A673 (cell line): Measurements from ENCODE around the gene RILP.

Source experiments
- CTCF ChIP-seq: fragments of 300-800, 200-600 bp; sonication (generic); conservative IDR thresholded peaks from 2 replicates; pipeline ENCODE4 v1.5.1; 2017; ENCODE audit warnings: low read depth, mild to moderate bottlenecking, antibody characterized with exemption, low read length, moderate library complexity, mixed read lengths
- EZH2 ChIP-seq: fragments of 200-600 bp; sonication (generic); IDR thresholded peaks from 2 replicates; pipeline ENCODE4 v1.6.1; 2017; ENCODE audit warnings: borderline replicate concordance, low read depth, mild to moderate bottlenecking, mixed read lengths, antibody characterized with exemption, low read length; ENCODE audit not compliant: poor library complexity, severe bottlenecking

DNA sequence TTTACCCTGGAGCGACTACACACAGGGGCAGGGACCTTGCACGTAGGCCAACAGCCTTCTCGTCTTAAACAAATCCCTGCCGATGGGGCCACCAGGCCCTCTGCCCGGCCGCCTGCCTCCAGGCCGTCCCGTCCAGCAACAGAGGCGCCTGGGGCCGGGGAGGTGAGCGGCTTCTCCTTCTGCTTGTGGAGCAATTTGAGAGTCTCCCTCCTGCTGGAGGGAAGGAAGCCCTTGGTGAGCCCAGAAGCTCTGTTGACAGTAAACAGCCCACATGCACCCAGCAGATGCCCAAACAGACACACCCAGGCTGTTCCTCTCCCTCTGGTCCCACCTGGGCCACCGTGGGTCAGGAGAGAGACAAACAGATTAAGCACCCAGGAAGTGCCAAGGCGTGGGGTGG is 29.2 kb downstream of the RILP start:
- TF ChIP-seq EZH2 (no peak), CTCF (no peak)
